Amygdala (tissue), 56 donors: ENCODE measurements around the gene B3GNT4.
"Not testable (repeated sequence)": the region's sequence is repeated elsewhere in the genome, so short reads cannot be mapped to it uniquely, and the experiment has no call there.

ENCODE experiments used
- DNase-seq, 56 donors: peaks; one replicate each; lab custom pipeline; 2025; lab: John Stamatoyannopoulos, UW

B3GNT4 gene

DNA sequence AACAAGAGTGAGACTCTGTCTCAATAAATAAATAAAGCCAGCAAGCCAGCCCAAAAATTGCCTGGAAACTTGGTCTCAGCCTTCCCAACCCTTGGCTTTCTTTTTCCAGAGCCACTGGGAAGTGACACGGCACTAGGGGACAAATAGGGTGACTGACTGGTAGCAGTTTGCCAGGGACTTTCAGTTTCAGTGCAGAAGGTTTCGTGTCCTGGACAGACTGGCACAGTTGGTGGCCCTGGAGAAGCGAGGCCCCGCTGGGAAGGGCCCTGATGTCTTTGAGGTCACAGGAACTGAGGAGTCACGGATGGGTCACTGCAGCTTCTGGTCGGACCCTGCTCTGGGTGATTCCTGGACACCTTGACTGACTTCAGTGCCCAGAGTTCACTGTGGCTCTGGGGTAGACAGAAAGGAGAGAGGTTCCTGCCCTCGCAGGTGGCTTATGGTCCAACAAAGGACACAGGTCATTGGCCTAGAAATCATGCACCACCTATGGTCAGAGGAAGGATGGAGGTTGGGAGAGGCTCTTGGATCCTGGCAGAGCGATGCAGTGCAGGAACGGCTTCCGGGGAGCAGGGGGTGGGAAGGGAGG lies 17.9 kb upstream of the B3GNT4 start:
- no peak for DNase-seq

DNA sequence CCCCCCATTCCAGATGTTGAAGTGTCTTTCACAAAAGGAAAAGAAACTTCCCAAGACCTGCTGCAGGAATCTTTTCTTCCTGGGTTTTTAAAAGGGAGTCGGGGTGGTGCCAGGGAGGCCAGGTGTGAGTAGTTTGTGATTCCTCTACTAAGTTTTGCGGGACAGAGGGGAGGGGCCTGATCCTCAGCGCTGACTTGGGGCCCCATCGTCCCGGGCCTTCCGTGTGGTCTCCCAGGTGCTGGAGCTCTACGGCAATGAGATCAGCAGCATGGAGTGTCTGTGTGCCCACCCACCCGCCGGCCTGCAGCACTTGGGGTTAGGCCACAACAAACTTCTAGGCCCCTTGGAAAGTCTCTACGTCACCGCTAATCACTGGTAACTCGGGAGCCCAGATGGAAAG lies 16.0 kb upstream of the B3GNT4 start:
- DNase-seq = no peak

DNA sequence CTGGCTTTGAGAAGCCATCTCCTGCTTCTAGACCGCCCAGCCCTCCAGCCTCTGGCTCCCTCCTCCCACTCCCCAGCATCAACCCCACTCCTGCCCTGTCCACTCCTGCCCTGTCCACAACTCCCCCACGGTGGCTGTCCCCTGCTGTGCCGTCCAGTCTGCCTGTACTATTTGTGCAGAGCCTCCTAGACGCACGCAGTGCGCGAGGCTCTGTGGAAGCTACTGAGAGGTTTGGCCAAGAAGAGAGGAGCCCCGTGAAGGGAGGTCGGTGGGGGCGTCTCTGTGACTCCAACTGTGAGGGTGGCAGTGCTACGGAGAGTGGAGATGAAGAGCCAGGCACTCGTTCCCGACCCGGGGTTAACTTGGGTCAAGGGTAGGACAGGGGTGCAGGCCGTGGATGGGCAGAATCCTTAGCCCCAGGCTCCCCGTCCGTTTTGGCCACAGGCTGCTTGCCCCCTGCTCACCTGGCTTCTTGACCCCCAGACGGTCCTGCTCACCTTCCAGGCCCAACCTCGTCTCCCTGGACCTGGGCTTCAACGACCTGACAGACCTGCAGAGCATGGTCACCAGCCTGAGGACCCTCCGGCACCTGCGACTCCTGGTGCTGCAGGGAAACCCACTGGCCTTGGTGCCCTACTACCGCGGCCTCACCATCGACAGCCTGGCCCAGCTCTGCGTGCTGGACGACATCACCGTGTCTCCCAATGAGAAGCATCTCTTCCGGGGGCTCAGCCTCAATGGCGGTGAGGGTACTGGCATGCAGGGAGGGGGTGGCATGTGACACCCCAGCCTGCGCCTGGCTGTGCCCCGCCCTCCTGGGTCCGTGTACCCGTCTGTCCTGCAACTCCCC lies 13.7 kb upstream of the B3GNT4 start:
- DNase-seq = no peak

DNA sequence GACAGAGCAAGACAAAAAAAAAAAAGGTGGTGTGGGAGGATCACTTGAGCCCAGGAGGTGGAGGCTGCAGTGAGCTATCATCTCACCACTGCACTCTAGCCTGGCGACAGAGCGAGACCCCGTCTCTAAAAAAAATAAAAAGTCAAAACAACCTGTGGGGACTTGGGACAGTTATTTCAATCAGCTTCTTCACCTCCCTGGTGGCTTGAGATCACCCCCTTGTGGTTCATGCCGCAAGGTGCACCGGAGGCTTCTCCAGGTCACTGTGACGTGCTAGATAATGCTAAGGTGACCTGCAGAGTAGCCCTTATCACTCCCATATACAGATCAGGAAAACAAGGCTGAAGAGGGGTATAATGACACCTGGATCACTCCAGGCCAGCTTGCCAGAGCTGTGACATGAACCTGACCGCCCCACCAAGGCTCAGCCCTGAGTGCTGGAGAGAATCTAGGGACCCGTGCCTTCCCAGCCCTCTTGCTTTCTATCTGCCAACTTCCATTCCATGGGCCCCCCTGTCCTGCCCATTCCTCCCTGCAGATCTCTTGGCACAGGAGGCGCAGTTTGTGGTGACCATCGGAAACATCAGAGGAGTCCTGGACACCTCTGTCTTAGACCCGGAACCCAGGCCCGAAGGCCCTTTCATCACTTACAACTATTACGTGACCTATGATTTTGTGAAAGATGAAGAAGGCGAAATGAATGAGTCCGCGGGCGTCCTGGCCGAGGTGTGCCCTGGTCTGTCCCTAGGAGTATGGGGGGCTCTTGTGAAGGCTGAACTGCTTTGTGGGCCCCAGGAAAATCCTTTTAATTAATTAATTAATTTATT lies 12.5 kb upstream of the B3GNT4 start:
- DNase-seq = peak in 3 of 56 donors; percentile 9 to 17 (median 11)

DNA sequence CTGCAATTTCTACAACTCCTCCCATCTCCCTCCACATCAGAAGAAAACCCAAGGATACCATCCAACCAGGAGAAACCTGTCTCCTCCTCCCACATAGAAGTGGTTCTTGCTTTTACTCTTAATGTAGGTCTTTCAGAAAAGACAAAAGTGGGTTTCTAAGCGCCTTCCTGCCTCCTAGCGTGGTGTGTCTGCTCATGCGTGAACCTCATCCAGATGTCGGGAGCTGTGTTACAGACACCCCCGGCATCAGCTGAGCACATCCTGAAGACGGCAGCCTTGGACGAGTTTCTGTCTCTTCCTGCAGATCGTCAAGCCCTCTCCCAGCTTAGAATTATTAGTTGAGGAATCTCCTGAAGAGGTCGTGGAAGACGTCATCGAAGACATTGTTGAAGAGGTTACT lies 11.1 kb upstream of the B3GNT4 start:
- no peak for DNase-seq

DNA sequence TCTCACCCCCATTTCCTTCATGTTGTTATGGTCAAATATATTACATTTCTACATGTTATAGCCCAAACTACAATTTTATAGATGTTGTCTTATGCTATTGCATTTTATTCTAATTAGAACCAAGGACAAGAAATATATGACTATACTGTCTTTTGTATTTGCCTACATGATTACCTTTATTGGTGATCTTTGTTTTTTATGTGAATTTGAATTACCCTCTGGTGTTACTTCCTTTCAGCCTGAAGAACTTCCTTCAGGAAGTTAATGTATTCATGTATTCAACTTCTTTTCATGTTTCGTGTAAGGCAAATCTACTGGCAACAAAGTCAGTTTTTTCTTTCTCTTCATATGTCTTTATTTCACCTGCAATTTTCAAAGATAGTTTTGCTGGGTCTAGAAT lies 8.7 kb upstream of the B3GNT4 start:
- no peak for DNase-seq

DNA sequence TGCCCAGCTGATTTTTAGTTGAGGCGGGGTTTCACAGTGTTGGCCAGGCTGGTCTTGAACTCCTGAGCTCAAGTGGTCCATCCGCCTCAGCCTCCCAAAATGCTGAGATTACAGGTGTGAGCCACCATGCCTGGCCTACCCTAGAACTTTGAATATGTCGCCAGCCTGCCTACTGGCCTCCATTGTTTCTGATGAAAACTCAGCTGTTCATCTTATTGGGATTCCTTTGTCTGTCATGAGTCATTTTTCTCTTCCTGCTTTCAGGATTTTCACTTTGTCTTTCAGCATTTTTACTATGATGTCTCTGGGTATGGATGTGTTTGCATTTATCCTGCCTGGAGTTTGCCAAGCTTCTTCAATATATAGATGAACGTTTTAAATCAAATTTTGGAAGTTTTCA lies 8.1 kb upstream of the B3GNT4 start:
- no peak for DNase-seq

DNA sequence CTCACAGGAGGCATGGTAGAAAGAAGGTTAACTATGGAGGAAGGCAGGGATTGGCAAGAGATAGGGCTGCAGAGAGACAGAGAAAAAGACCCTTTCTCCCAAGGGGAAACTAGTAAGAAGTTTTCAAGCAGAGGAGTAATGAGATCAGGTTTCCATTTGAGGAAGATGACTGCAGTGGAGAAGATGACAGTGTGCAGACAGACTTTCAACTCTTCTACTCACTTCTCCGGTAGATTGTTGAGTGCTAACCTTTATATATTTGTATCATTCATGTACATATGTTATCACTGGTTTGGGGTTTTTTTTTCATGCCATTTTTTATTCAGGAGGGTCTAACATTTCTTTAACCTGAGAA lies 5.9 kb upstream of the B3GNT4 start:
- DNase-seq = no peak

DNA sequence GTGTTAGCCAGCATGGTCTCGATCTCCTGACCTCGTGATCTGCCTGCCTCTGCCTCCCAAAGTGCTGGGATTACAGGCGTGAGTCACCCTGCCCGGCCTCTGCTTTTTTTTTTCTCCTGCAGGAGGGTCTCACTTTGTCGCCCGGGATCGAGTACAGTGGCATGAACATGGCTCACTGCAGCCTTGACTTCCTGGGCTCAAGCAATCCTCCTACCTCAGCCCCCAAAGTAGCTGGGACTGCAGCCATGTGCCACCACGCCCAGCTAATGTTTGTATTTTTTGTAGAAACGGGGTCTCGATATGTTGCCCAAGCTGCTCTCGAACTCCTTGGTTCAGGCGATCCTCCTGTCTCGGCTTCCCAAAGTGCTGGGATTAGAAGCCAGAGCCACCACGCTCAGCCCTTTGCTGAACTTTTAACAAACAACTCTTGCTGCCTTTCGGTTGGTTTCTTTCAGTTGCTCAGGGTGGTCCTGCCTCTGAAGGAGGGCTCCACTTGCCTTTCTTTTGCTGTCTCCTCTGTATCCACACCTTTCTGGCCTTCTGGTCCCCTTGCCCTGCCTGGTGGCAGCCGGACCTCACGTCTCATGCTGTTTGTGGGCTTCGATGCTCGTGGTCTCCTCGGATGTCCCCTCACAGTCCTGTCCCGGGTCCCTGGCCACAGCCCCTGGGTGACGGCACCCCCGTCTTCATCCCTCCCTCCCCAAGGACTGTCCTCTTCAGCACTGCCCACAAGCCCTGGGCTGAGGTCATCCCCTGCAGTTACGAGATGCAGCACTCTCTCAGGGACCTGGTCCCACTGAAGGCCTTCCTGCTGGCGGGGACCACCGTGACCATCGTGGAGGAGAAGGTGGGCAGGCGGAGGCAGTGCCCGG lies 3.8 kb upstream of the B3GNT4 start:
- no peak for DNase-seq

DNA sequence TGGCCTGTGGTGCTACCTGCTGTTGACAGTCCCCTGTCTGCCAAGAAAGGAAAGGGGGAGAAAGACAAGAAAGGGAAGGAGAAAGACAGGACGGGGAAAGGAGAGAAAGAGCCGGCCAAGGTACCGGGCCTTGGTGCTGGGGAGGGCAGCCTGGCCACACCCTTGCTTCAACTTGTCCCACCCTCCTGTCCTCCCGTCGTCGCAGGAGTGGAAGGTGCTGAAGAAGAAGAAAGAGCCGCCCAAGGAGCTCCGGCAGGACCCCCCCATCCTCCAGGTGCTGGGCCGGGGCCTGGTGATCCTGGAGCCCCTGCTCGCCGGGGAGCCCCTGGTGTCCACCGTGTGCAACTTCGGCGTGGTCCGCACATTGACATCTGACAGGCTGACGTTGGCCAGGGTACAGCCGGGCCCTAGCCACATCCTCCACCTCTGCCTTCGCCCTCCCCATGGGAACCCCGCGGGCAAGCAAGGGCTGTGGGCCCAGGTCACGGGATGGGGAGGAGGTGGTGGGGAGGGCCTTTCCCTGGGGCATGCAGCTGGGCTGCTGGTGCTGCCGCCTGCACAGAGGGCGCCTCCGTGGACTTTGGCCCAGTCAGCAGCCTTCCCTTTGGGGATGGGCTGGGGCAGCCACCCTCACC lies 2.9 kb upstream of the B3GNT4 start:
- no peak for DNase-seq

DNA sequence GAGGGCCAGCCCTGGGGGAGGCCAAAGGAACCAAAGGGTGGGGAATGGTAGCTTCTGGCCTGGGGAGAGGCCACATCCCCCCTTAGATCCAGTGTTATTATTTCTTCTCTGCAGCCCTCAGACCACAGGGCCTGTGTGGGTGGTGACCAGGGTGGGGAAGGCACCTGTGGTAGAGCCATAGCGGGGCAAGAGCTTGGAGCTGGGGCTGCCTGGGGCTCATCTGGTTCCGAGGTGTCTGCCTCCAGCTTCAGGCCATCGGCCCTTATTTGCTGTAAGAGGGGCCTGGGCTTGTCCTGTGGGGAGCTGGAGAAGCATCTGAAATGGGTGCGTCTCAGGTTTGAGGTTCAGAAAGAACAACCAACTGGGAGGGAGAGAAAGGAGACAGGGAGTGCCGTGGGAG lies 2.1 kb upstream of the B3GNT4 start:
- no peak for DNase-seq

DNA sequence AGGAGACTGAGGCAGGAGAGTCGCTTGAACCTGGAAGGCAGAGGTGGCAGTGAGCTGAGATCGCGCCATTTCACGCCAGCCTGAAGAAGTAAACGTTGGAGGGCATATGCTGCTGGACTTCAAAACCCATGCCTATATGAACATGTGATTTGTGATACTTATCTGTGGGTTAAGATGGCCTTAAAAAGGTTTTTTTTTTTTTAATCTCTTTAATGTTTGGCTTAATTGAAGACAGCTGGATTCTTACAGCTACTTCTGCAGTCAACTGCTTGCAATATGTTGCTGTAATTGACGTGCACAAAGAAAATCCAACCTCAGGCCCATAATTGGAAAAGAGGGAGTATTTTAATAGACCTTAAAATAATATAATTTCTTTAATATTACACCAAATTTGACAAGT lies 1.5 kb upstream of the B3GNT4 start:
- DNase-seq = no peak

DNA sequence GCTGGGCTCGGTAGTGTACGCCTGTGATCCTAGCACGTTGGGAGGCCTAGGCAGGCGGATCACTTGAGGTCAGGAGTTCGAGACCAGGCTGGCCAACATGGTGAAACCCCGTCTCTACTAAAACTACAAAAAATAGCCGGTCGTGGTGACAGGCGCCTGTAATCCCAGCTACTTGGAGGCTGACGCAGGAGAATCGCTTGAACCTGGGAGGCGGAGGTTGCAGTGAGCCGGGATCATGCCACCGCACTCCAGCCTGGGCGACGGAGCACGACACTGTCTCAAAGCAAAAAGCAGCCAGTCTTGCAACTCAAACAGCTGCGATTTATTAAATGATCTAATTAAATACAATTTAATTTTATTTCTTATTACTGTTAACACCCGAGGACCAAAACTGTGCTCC lies 698 bp upstream of the B3GNT4 start:
- not testable (repeated sequence) for DNase-seq

DNA sequence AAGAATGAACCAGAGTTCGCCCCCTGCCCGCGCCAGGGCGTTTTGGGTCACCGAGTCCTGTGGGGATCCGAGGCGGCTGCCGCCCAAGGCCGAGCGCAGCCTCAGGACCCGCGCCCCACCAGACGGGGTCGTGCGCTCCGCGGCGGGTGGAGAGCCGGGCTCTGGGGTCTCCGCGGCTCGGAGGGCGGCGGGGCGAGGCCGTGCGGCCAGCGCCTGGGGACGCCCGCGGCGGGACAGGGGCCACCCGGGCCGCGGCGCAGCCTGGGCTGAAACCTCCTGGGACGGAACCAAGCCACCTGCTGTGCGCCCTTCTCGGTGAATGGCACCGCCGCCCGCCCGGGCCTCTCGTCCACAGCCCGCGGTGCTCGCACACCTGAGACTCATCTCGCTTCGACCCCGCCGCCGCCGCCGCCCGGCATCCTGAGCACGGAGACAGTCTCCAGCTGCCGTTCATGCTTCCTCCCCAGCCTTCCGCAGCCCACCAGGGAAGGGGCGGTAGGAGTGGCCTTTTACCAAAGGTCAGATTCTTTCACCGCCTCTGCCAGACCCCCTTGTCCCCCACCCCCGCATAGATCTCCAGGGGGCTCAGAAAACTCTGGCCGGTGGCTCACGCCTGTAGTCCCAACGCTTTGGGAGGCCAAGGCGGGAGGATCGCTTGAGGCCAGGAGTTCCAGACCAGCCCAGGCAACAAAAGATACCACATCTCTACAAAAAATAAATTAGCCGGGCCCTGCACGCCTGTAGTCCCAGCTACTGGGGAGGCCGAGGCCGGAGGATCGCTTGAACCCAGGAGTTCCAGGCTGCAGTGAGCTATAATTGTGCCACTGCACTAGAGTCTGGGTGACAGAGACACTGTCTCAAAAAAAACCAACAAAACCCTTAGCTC lies 901 bp downstream of the B3GNT4 start:
- DNase-seq = no peak

DNA sequence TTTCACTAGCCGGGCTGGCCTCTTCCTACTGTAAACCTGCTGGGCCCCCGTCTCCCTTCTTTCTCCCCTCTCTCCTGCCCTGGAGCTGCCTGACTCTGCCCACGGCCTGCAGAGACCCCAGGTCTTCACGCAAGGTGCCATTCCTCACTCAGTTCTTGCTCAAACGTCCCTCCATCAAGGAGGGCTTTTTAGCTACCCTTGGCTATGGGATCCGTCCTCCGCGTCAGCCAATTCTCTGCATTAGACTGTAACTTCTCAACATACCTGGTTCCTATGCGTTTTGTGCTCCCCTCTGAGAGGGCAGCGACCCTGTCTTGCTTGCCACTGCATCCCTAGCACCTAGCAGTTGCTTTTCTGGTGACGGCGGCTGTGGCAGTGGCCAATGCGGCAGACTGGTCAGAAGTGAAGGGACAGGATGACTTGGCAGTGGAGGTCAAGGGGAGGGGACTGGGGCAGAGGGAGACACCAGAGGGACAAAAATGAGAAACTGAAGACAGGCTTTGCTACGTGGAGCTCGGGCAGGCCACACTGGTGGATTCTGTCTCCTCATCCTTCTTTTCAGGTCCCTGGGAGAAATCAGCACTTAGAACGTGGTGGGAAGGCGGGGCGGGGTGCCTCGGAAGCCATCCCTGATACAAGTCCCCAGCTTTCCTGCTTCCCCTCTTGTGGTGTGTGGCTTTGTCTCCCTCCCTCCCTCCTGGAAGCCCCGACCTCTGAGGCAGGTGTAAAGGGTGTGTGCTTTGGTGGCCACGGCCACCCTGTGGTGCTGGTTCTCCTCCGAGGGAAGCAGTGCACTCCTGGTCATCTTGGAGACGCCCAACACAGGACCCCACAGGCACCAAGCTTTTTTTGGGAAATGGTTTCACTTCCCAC lies 1.8 kb downstream of the B3GNT4 start:
- DNase-seq = peak in 2 of 56 donors; percentile 11 to 14

DNA sequence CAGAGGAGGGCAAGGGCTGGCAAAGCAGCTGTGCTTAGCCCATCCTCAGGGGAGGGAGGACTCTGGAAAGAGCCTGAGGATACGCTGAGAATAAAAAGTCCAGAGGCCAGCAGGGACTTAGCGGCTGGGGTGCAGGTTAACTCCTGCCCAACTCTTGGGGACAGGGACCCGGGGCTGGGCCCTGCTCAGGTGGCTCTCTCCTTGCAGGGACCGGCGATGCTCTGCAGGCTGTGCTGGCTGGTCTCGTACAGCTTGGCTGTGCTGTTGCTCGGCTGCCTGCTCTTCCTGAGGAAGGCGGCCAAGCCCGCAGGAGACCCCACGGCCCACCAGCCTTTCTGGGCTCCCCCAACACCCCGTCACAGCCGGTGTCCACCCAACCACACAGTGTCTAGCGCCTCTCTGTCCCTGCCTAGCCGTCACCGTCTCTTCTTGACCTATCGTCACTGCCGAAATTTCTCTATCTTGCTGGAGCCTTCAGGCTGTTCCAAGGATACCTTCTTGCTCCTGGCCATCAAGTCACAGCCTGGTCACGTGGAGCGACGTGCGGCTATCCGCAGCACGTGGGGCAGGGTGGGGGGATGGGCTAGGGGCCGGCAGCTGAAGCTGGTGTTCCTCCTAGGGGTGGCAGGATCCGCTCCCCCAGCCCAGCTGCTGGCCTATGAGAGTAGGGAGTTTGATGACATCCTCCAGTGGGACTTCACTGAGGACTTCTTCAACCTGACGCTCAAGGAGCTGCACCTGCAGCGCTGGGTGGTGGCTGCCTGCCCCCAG lies 2.8 kb downstream of the B3GNT4 start:
- no peak for DNase-seq

DNA sequence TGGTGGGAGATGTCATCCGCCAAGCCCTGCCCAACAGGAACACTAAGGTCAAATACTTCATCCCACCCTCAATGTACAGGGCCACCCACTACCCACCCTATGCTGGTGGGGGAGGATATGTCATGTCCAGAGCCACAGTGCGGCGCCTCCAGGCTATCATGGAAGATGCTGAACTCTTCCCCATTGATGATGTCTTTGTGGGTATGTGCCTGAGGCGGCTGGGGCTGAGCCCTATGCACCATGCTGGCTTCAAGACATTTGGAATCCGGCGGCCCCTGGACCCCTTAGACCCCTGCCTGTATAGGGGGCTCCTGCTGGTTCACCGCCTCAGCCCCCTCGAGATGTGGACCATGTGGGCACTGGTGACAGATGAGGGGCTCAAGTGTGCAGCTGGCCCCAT lies 3.5 kb downstream of the B3GNT4 start:
- no peak for DNase-seq
